HG03439 (cell line): ENCODE data around the gene ABHD17C.
"Not testable (repeated sequence)": the region's sequence is repeated elsewhere in the genome, so short reads cannot be mapped to it uniquely, and the experiment has no call there.

ENCODE experiments used
- ATAC-seq: cut with Tn5 transposase; IDR thresholded peaks from one replicate; pipeline ENCODE4 v1.9.1; 2021; ENCODE audit warnings: mild to moderate bottlenecking, moderate library complexity; ENCODE audit not compliant: unreplicated experiment

Gene ABHD17C

DNA sequence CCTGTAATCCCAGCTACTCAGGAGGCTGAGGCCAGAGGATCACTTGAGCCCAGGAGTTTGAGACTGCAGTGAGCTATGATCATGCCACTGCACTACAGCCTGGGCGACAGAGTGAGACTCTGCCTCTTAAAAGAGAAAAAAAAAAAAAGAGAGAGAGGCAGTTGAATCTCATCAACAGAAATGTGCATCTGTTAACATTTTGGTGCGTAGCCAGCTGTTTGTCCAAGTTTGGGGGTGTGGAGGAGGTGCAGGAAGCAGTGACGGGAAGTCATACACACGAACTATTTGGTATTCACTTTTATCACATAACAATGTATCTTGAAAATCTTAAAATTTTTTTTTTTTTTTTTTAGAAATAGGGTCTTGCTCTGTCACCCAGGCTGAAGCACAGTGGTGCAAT, 65.8 kb downstream of the ABHD17C start:
- no peak for ATAC-seq

DNA sequence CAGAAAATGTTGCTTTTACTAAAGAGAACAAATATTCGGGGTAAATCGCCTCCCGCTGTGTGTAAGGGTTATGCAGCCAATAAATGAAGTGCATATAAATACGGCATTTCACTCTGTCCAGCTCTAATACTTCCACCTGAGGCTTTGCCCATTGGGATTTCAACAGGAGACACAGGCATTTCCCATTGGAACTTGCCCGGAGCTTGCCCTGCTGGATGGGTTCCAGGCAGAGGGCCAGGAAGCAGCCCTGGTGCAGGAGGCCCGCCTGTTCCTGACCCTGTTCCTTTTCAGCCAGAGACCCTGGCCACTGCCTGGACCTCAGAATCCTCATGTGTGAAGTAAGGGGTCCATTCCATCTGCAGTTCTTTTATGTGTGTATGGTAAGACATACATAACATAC, 66.6 kb downstream of the ABHD17C start:
- no peak for ATAC-seq

- not testable (repeated sequence) for ATAC-seq
Observed at GRCh38 chr15:80763235-80763634, 68.1 kb downstream of the ABHD17C start.

- ATAC-seq, result no peak
Observed at GRCh38 chr15:80764535-80764934, 69.4 kb downstream of the ABHD17C start.

- no peak for ATAC-seq
Observed at GRCh38 chr15:80766275-80766674, 71.2 kb downstream of the ABHD17C start.

GRCh38 chr15:80768158-80768557, 73.0 kb downstream of the ABHD17C start:
- no peak for ATAC-seq

DNA sequence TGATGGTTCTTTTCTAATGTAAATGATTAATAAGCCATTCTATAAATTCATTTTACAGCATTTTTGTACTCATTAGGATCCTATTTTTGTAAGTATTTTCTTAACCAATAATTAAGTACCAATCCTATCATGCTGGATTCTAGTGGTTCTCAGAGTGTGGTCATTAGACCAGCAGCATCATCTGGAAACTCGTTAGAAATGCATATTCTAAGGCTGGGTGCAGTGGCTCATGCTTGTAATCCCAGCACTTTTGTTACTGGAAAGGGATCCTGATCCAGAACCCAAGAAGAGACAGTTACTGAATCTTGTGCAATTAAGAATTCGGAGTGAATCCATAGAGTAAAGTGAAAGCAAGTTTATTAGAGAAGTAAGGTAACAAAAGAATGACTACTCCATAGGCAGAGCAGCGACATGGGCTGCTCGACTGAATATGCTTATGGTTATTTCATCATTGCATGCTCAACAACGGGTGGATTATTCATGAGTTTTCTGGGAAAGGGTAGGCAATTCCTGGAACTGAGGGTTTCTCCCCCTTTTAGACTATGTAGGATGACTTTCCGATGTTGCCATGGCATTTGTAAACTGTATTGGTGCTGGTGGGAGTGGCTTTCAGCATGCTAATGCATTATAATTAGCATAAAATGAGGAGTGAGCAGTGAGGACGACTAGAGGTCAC, 74.2 kb downstream of the ABHD17C start:
- no peak for ATAC-seq

DNA sequence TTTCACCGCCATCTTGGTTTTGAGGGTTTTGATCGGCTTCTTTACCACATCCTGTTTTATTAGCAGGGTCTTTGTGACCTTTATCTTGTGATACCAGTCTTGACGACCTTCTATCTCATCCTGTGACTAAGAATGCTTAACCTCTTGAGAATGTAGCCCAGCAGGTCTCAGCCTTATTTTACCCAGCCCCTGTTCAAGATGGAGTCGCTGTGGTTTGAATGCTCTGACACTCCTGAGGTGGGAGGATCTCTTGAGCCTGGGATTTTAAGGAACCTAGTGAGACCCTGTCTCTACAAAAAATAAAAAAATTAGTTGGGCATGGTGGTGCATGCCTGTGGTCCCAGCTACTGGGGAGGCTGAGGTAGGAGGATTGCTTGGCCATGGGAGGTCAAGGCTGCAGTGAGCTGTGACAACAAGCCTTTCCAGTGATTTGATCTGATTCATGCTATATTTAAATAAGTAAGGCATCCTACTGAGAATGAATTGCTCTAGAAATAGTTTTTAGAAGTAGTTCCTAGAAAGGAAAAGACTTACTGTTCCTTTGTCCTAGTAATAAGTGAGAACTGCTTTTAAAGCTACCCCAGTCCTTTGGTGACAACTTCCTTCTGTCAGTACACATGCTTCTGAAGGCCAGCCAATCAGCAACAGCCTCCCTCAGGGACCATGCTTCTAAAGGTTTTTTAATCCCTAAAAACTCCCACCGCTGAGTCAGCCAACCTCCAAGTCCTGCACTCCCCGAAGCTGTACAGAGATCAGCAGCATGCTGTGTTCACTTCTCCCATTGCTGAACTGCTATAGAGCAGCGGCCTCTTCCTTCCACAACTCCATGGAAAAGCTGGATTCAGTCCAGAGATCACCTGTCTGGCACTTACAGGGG, 75.0 kb downstream of the ABHD17C start:
- ATAC-seq, result no peak

DNA sequence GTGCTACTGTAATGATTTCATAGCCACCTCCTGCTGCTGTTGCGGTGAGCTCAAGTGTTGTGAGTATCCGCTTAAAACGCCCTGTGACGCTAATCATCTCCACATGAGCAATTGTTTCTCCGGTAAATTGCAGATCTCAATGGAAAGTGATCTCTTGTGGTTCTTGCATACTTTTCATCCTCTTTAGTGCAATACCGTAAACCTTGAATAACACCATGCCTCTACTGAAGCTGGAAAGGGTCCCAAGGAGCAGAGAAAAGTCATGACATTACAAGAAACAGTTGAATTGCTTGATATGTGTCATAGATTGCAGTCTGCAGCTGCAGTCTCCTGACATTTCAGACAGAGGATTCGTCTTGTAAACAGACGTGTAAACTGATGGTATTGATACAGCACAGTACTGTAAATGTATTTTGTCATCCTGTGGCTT, 78.0 kb downstream of the ABHD17C start:
- ATAC-seq, result no peak

GRCh38 chr15:80773792-80774352, 78.8 kb downstream of the ABHD17C start:
- no peak for ATAC-seq

DNA sequence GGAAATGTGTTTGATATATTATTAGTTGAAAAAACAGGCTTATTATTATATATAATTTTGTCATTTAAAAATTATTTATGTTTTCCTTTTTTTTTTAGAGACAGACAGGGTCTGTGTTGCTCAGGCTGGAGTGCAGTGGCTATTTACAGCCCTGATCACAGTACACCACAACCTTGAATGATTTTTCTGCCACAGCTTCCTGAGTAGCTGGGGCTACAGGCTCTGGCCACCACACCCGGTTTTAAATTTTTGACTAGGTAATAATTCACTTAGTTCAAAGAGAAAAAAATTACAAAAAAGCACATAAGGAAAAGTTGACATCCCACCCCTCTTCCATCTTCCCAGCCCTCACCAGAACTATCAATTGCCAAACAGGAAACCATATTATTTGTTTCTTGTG, 79.4 kb downstream of the ABHD17C start:
- no peak for ATAC-seq

DNA sequence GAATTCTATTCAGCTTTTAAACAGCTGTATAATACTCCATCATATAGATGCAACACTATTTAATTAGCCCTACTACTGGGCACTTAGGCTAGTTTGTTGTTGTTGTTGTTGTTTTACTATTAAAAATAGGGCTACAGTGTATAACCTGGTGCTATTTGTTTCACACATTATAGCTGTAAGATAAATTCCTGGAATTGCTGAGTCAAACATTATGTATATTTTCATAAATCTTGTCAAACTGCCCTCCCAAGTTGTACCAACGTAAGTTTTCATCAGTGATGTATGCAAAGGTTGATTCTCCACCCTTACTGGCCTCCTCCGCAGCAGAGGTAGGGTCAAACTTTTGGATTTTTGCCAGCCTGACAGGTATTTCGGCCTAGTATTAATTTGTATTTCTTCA, 80.2 kb downstream of the ABHD17C start:
- no peak for ATAC-seq

GRCh38 chr15:80776420-80777045, 81.4 kb downstream of the ABHD17C start:
- no peak for ATAC-seq

DNA sequence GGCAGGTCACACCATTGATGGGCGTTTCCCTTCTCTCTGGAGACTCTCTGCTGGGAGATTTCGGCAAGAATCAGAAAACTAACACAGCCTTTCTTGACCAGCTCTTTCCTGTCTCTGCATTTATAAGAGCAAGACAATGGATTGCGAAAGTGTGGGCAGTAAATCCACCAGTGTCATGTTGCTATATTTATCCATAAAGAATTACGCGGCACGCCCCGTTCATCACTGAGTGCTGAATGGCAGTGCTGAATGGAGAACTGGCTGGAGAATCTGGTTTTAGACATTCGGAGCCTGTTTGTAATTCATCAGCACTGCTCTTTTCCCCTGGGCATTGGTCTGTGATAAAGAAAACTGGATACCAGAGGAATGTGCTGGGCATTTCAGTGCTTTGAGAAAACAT, 82.0 kb downstream of the ABHD17C start:
- ATAC-seq, result no peak

GRCh38 chr15:80777826-80778620, 82.9 kb downstream of the ABHD17C start:
- no peak for ATAC-seq

GRCh38 chr15:80778621-80778963, 83.5 kb downstream of the ABHD17C start:
- no peak for ATAC-seq

DNA sequence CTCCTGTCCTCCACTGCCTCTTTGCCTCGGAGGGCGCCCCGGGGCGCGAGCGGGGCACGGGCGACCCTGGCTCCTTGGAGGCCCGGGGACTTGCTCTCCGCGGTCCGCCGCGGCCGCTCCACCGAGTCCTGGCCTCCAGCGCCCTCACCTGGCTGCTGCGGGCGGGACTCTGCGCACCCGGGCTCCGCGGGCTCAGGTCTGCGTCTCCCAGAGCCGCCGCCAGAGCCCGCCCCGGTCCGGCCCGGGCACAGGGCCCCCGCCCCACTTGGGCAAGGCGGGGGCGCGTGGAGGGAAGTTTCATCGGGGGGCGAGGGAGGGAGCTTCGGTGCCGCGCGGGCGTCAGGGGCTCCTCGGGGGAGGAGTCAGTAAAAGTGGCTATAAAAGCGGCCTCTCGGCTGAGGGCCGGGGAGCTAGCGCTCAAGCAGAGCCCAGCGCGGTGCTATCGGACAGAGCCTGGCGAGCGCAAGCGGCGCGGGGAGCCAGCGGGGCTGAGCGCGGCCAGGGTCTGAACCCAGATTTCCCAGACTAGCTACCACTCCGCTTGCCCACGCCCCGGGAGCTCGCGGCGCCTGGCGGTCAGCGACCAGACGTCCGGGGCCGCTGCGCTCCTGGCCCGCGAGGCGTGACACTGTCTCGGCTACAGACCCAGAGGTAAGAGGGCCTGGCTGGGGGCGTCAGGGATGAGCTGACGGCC, 84.0 kb downstream of the ABHD17C start, which contains the start of gene CEMIP:
TSS of gene CEMIP (plus strand) at position 407 of the 694 bp plus-strand sequence. CDS start 94,510 bp downstream, outside the sequence.
- no peak for ATAC-seq

DNA sequence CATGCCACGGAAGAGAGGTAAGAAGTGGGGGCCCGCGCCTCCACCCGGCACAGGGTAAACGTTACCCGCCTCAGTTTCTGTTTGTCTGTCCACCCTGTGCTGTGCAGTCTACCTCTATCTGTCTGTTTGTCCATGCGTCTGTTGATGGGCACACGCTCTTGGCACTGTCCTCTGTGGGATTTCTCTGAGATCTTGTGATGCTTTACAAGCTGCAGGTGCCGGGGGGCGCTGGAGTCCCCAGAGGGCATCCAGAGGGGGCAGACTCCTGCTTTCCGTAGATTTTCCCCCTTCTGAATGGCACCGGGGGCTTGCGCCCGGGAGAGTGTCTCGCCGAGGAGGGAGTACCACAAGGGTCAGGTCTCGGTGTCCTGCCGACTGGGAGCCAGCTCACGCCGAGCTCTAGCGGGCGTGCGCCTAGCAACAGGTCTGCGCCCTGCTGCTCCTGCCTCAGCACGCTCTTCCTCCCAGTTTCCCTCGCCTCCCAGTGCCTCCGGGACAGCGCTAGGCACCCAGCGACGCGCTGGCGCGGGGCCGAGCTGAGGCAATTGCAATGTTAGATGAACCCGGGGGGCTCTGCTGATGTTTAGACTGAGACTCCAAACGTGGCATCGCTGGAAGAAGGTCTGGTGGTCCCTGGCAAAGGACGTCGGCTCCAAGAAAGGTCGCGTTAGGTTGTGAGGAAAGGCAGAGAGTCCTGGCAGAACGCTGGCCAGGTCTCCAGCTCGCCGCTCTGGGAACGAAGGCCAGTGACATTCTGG, 84.7 kb downstream of the ABHD17C start:
- no peak for ATAC-seq
